ENCODE results near the gene ADCY4.
"Not testable (repeated sequence)": the region's sequence is repeated elsewhere in the genome, so short reads cannot be mapped to it uniquely, and the experiment has no call there.

Gene ADCY4

DNA sequence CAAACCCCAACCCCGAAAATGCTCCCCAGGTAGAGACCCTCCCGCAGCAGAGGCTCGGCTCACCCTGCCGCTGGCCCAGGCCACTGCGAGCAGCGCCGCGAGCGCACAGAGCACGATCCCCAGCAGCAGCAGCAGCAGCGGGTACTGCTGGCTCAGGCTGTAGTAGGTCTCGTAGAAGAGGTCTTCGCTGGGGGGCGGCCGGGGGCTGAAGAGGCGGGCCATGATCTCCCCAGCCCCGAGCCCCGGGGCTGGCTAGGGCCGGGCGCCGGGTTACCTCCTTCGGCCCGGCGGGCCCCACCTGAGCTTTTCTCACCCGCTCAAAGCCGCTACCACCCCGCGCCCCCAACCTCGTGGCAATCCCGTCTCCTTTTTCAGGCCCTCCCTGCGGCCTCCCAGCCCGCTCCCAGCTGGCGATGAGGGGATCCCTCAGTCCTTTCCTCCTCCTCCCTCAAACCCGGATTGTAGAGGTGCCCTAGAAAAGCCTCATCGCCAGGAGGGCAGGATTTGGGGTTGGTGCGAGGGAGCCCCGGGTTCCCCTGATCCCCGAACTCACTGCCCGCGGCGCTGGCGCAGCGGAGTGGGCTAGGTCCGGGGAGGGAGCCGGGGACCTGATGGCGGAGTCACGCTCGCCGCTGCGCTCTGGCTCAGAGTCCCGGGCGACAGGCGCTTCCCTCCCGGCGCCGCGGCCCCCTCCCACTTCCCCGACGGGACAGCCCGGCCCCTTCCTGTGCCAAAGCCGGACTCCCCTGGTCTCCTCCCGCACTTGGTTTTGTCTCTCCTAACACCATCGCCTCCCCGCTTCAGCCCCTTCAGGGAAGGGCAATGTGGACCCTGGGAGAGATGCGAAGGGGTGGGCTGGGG is at the start of gene ADCY4:
Gene ADCY4 (minus strand): TSS at position 641 of the 861 bp plus-strand sequence. CDS start 419 bp downstream, at position 222.
- DNase-seq: no peak

DNA sequence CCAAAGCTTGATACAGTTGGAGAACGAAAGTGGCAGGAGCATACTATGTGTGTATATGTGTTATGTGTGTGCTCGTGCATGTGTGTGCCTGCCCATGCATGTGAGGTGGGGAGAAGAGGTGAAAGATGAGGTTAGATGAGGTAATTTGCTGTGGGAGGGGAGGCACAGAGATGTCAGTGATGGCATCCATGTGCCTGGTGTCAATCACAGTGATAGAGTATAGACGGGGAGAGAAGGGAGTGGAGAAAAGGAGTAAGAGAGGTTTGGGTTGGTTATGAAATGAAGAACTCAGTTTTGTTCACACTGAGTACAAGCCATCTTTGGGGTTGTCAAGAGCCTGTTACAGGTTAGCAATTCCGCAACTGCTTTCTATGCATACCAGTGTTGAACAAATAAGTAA is 49.3 kb upstream of the ADCY4 start:
- DNase-seq: no peak

DNA sequence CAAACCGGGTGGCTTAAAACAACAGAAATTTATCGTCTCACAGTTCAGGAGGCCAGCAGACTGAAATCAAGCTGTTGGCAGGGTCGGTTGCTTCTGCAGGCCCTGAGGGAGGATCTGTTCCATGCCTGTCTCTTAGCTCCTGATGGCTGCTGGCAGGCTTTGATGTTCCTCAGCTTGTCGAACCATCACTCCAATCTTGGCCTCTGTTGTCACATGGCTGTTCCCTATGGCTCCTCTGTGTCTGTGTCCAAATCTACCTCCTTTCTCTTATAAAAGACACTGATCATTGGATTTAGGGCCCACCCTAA is 47.1 kb upstream of the ADCY4 start:
- DNase-seq: no peak

DNA sequence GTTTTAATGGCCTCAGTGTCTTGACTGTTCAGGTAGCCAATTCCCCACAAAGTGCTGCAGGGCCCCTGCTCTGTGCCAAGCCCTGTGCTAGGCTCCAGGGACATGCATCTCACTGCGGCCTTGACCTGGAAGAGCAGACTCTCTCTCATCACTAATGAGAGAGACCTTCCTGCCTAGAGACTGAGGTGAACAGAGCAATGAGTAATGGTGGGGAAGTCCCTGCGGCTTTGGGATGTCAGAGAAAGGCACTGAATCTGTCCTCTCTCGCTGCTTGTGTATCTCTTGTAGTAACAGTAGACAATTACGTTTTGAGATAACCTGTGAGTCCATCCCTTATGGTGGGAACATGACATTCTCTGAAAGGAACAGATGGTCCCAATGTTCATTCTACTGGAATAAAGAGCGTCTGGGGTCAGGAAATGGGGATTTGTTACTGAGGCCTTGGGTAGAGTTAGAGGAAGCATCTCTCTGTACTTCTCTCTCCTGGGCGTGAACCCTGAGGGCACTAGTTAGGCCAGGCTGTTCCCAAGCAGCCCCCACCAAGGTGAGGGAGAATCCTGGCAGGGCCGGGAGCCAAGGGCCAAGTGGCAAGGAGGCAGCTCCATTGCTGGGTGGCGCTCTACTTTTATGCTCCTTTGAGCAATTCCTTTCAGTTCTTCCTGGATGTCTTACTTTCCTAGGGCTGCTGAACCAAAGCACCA is 46.6 kb upstream of the ADCY4 start:
- peak; percentile 93 for DNase-seq

DNA sequence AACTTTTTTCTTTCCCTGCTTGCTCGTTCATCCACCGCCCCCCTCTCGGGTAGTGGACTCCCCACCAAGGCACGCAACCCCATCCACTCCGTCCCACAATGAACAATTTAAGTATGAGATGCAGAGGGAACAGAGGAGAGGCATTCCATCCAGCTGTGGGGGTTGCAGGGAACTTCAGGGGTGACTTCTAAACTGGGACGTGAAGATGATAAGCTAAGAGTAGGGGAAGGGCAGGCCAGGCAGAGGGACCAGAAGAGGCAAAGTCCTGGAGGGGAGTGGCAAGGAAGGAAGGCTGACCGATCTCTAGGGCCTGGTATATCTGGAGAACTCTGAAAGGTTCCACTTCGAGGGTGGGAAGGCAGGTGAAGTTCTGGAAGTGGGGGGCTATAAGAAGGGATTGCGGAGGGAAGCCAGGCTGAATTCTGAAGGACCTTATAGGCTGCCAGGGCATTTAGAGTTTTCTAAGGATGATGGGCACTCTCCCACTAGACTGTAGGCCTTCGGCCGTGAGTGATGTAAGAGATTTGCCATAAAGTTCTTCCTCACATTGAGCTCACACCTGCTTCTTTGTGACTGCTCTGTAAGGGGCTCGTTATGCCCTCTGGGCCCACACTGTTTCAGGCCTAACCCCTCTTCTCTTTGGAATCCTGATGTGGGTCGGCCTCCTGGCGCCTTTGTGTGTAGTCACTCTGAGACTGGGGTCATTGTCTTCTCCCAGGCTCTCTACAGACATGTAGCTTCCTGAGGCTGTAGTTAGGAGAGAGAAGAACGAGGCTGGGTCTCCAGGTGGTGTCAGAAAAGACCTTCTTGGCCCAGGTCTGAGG is 45.2 kb upstream of the ADCY4 start:
- DNase-seq: no peak

DNA sequence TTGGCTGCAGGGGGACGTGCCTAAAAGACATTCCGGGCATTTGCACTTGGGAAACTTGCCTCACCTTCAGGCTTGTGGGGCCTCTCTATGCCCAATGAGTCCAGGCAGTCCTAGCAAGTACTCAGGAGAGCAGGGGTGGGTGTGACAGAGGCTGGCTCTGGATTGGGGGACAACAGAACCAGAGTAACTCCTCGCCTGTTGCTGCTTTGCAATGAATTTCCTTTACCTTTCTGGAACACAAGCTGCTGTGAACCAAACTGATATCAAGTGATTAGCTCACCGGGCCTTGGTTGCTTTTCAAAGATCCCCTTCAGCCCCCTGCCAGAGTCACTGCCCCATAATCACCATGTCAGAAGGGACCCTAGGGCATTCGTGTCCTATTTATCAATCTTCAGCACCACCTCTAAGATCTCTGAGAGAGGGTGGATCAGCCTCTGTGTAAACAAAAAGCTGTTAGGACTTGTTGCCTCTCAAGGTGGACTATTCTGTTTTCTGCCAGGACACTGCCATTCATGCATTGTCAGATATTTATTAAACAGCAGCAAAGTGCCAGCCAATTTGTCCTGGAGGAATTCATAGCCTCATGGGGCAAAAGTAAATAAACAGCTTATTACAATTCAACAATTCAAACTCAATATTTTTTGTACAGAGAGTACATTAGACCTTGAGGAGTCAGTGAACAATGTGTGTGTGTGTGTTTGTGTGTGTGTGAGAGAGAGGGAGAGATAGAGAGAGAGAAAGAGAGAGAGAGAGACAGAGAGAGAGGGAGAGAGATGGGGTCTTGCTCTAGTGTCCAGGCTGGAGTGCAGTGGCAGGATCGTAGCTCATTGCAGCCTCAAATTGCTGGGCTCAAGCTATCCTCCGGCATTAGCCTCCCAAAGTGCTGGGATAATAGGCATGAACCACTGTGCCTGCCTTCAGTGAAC is 44.4 kb upstream of the ADCY4 start:
- DNase-seq: no peak

DNA sequence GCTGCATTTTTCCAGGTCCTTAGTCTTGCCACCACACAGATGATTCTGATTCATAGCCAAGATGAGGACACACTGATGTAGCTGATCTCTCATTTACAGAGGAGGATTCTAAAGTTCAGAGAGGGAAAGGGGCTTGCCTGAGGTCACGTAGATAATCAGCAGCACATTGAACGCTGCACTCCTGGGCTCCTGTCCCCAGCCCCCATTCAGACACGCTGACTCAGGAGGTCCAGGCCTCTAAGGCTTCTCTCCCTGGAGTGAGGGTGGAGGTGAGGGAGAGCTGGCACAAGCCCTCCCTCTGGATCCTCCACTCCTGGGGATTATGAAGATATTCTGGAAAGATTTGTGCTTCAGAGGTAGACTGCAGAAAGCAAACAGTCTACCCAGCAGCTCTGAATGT is 43.5 kb upstream of the ADCY4 start:
- no peak for DNase-seq

DNA sequence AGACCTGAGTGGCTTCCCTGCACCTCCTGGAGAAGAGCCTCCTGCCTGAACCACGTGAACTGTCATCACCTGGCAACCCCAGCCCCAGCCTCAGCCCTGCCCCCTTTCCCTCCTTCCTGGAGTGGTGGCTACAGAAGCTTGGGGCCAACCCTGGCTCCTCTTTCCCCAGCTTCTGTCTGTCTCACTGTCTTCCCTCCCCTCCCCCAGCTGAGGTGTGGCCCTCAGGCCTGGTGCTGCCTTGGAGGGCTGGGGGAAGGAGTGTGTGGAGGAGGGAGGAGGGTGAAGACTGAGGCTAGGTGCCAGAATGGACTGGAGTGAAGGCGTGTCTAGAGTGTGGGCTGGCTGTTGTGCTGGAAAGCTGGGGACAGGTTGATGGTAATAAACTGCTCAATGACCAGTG is 42.8 kb upstream of the ADCY4 start:
- DNase-seq: no peak

DNA sequence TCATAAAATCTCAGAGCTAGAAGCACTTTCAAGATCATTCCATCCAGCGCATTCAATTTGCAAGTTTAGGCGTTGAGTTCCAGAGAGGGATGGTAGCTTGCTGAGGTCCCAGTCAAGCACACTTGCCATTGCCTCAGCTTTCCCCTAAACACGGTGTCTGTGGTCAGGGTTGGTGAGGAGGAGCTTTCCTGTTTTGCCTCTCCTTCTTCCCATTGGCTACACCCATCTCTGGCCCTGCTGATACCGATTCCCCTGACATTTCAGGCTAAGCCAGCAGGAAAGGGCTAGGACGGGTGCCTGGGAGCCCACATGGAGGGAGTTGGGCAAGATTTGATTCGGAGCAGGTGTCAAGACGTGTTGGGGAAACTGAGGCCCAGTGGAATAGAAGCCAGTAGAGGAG is 42.3 kb upstream of the ADCY4 start:
- no peak for DNase-seq

DNA sequence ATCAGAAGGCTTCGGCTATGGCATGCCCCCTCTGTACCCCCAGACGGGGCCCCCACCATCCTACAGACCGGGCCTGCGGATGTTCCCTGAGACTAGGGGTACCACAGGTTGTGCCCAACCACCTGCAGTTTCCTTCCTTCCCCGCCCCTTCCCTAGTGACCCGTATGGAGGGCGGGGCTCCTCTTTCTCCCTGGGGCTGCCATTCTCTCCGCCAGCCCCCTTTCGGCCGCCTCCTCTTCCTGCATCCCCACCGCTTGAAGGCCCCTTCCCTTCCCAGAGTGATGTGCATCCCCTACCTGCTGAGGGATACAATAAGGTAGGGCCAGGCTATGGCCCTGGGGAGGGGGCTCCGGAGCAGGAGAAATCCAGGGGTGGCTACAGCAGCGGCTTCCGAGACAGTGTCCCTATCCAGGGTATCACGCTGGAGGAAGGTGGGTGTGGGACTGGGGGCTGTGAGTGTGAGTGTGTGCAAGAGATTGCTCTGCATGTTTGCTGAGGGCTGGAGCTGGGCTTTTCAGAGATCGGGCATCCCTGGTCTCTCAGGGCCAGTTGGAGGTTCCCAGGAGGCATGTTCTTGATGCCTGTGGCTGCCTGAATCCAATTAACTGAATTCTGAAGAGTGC is 41.7 kb upstream of the ADCY4 start:
- DNase-seq: no peak

DNA sequence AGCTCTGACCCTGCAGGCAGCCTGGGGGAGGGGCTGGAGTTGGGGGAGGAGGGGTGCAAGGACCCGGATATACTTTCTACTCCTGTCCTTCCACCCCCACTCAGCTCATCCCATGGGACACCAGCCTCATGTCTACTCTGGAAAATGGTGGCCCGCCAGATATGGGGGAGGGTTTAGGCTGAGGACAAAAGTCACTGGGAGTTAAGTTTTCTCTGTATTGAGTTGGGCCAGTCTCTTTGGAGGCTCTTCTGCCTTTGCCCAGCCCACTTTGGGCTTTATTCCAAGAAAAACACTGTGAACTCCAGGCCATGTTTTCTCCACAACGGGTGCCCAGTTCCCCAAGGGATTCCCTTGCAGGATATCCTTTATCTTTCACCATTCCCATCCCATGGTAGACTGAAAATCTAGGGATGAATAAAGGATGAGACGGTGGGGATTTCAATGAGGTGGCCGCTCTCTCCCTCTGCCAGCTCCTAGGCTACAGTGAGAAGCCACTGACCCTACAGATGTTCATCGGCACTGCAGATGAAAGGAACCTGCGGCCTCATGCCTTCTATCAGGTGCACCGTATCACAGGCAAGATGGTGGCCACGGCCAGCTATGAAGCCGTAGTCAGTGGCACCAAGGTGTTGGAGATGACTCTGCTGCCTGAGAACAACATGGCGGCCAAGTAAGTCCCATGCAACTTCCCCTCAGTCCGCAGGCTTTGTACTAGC is 38.0 kb upstream of the ADCY4 start:
- DNase-seq: peak; percentile 39

DNA sequence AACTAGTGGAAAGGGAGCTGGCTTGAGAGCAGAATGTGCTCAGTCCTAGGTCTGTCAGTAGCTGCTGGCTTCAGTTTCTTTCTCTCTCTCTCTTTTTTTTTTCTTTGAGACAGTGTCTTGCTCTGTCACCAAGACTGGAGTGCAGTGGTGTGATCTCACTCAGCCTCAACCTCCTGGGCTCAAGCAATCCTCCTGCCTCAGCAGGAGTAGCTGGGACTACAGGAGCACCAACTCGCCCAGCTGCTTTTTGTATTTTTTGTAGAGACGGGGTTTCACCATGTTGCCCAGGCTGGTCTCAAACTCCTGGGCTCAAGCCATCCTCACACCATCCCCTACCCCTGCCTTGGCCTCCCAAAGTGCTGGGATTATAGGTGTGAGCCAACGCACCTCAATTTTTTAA is 36.7 kb upstream of the ADCY4 start:
- not testable (repeated sequence) for DNase-seq

DNA sequence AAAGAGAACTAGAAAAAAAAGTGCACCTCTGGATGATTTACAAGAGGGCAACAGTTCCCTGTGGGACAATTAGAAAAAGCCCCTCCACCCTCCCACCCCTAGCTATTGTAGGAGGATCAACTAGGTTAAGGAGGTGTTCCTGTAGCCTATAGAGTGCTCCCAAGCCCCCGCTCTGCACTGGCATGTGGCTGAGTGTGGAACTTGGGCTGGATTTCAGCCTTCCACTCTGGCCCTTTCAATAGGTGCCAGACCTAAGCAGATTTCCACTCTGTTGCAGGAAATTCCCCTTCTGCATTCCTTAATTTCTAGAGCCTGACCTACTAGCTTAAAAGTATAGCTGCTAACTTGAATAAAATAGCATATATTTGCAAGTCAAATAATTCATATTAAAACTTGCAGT is 35.9 kb upstream of the ADCY4 start:
- DNase-seq: peak; percentile 15

DNA sequence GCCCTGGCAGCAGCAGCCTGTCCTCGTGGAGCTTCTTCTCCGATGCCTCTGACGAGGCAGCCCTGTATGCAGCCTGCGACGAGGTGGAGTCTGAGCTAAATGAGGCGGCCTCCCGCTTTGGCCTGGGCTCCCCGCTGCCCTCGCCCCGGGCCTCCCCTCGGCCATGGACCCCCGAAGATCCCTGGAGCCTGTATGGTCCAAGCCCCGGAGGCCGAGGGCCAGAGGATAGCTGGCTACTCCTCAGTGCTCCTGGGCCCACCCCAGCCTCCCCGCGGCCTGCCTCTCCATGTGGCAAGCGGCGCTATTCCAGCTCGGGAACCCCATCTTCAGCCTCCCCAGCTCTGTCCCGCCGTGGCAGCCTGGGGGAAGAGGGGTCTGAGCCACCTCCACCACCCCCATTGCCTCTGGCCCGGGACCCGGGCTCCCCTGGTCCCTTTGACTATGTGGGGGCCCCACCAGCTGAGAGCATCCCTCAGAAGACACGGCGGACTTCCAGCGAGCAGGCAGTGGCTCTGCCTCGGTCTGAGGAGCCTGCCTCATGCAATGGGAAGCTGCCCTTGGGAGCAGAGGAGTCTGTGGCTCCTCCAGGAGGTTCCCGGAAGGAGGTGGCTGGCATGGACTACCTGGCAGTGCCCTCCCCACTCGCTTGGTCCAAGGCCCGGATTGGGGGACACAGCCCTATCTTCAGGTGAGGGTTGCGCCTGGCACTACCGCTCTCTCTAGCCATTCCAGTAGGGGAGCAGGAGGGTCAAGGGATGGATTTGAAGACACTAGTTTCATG is 35.2 kb upstream of the ADCY4 start:
- DNase-seq: no peak

DNA sequence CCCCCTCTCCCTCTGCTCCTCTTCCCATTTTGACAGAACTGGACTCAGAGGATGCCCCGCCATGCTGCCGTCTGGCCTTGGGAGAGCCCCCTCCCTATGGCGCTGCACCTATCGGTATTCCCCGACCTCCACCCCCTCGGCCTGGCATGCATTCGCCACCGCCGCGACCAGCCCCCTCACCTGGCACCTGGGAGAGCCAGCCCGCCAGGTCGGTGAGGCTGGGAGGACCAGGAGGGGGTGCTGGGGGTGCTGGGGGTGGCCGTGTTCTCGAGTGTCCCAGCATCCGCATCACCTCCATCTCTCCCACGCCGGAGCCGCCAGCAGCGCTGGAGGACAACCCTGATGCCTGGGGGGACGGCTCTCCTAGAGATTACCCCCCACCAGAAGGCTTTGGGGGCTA is 34.6 kb upstream of the ADCY4 start:
- DNase-seq: no peak

DNA sequence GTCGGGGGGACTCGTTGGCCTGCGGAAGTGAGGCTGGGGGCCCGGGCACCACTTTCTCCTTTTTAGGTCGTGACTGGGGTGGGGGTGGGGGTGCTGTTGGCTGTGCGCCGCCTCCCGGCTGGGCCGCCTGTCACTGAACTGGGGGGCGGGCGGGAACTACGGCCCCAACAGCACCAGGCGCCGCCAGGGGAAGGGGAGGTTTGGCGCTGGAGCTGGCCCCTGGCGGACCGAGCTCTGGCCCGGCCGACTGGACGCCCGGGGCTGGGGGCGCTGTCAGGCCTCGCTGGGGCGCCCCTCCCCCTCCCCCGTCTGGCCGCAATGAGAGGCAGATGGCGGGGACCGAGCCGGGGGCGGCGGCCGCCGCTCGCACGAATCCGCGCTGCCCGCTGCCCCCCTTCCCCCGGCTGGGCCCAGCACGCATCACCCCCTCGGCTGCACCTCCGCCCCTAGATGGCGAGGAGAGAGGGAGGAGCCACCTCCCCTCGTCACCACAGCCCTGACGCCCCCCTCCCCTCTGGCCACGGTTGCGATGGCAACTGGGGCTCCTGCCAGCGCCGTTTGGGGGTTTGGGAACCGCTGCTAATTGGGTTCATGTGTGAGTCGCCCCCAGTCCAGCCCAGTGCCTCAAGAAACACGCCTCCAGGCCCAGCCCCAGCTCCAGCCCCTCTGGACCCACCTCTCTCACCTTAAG is 33.8 kb upstream of the ADCY4 start:
- DNase-seq: peak; percentile 89

DNA sequence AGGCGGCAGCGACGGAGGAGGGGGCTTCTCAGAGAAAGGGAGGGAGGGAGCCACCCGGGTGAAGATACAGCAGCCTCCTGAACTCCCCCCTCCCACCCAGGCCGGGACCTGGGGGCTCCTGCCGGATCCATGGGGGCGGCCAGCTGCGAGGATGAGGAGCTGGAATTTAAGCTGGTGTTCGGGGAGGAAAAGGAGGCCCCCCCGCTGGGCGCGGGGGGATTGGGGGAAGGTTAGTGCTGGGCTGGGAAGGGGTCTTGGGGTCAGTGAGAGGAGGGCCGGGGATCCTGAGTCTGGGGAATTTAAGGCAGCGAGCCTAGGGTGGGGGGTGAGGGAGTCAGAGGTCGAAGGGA is 33.3 kb upstream of the ADCY4 start:
- no peak for DNase-seq

DNA sequence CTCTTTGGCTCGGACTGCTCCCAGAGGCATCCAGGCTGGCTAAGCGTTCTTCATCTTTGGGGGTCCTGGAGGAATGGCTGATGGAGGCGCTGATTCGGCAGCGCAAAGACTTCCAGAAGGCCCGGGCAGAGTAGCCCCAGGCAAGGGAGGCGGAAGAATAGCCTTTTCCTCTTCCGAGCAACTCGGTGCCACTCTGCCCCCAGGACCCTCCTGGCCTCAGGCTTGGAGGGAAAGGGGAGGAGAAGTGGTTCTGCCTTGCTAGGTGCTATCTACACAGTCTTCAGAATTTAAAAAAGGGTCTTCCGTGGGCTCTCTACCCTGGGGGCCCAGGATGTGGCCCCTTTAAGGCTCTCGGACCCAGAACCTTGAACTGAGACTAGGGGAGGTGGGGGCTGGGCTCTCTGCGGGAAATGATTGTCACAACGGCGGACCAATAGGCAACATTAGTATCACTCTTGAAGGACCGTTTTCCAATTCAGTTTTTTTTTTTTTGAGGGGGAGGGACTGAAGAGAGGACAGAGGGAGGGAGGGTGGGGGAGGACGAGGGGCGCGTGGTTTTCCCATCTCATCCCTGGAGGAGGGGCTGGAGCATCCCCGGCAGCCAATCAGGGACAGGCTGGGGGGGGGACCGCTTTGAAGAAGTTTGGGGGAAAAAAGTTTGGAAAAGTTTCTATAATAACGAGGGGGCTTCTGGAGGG is 32.8 kb upstream of the ADCY4 start, which contains the start of gene NFATC4:
Gene NFATC4 (plus strand): TSS at position 671 of the 698 bp plus-strand sequence. CDS start 157 bp downstream, outside the sequence.
- peak; percentile 96 for DNase-seq
